Measurements from ENCODE around the gene TRIM61.

- no peak for TF ChIP-seq CTCF (IDR thresholded peaks at IDR 0.05)
- no peak for TF ChIP-seq POLR2A (IDR thresholded peaks at IDR 0.05)
These were observed 42.1 kb downstream of the TRIM61 start for GRCh38 chr4:164935363-164935762.
